Measurements from ENCODE around the gene PET100. TPM values are rescaled to one million over a fixed set of nuclear protein-coding genes. Genes with fewer than 3 reads are reported as not detected.
"Not testable (repeated sequence)": the region's sequence is repeated elsewhere in the genome, so short reads cannot be mapped to it uniquely, and the experiment has no call there.

PET100 gene
- total RNA-seq, 2 donors from 2014 or later = 12.0 to 23.1 TPM

GRCh38 chr19:7643031-7643415 is 13.4 kb downstream of the PET100 start:
- no peak for TF ChIP-seq CTCF (IDR thresholded peaks at IDR 0.05)
- Histone ChIP-seq H3K27me3 (no peaks in the 10 kb centered on the region), H3K9me3 (no peaks in the 10 kb centered on the region), H3K36me3 (no peaks in the 10 kb centered on the region), H3K27ac (no peak overlapping the region), H3K4me3 (no peak overlapping the region), H3K4me1 (no peaks in the 10 kb centered on the region)
- DNase-seq (ENCODE audit: low spot score) = no peak

- not testable (repeated sequence) for H3K36me3 ChIP-seq; H3K9me3 ChIP-seq; H3K4me3 ChIP-seq; H3K27ac ChIP-seq; H3K4me1 ChIP-seq; DNase-seq (ENCODE audit: low spot score); H3K27me3 ChIP-seq
Measured at GRCh38 chr19:7643629-7644549, 14.3 kb downstream of the PET100 start.

- Histone ChIP-seq H3K4me1 (no peaks in the 10 kb centered on the region), H3K27me3 (no peaks in the 10 kb centered on the region), H3K9me3 (no peaks in the 10 kb centered on the region), H3K36me3 (no peaks in the 10 kb centered on the region), H3K4me3 (no peak overlapping the region), H3K27ac (no peak overlapping the region)
- TF ChIP-seq CTCF (IDR thresholded peaks at IDR 0.05) = no peak
- no peak for DNase-seq (ENCODE audit: low spot score)
Measured at GRCh38 chr19:7644550-7644877, 14.9 kb downstream of the PET100 start.

- no peak for DNase-seq (ENCODE audit: low spot score)
Measured at GRCh38 chr19:7645163-7645562, 15.6 kb downstream of the PET100 start.

GRCh38 chr19:7645656-7646425 is 16.2 kb downstream of the PET100 start:
- H3K27ac ChIP-seq = no peak overlapping the region
- TF ChIP-seq CTCF (IDR thresholded peaks at IDR 0.05) = no peak
- H3K36me3 ChIP-seq = no peaks in the 10 kb centered on the region
- no peaks in the 10 kb centered on the region for H3K27me3 ChIP-seq
- H3K4me3 ChIP-seq = no peak overlapping the region
- H3K9me3 ChIP-seq = no peaks in the 10 kb centered on the region
- no peaks in the 10 kb centered on the region for H3K4me1 ChIP-seq
- no peak for DNase-seq (ENCODE audit: low spot score)

More at GRCh38 chr19:7645163-7645562, 15.6 kb downstream of the PET100 start:
- H3K9me3 ChIP-seq = no peaks in the 10 kb centered on the region
- no peaks in the 10 kb centered on the region for H3K36me3 ChIP-seq
- H3K27ac ChIP-seq = no peak overlapping the region
- no peaks in the 10 kb centered on the region for H3K27me3 ChIP-seq
- no peaks in the 10 kb centered on the region for H3K4me1 ChIP-seq
- no peak for TF ChIP-seq CTCF (IDR thresholded peaks at IDR 0.05)
- no peak overlapping the region for H3K4me3 ChIP-seq

GRCh38 chr19:7646426-7646700 is 16.8 kb downstream of the PET100 start:
- H3K9me3 ChIP-seq = no peaks in the 10 kb centered on the region
- no peaks in the 10 kb centered on the region for H3K36me3 ChIP-seq
- TF ChIP-seq CTCF (IDR thresholded peaks at IDR 0.05) = no peak
- H3K27ac ChIP-seq = no peak overlapping the region
- H3K4me3 ChIP-seq = no peak overlapping the region
- no peaks in the 10 kb centered on the region for H3K27me3 ChIP-seq
- H3K4me1 ChIP-seq = no peaks in the 10 kb centered on the region
- DNase-seq (ENCODE audit: low spot score) = no peak
